ENCODE results near the gene CCR5.
"Not testable (repeated sequence)": the region's sequence is repeated elsewhere in the genome, so short reads cannot be mapped to it uniquely, and the experiment has no call there.

The CCR5 gene

GRCh38 chr3:46325645-46326300 lies 45.0 kb upstream of the CCR5 start:
- Histone ChIP-seq H2AFZ (ENCODE audit: low read length) (no peak overlapping the region), H3K9me2 (replicated peaks; ENCODE audit: insufficient read depth, low read length) (no peaks in the 10 kb centered on the region), H3K9me3 (replicated peaks; ENCODE audit: insufficient read depth, low read length) (no peaks in the 10 kb centered on the region), H3K4me1 (ENCODE audit: low read length) (peaks cover 43% of the 10 kb centered on the region), H3K27ac (ENCODE audit: low read length) (no peak overlapping the region), H3F3A (ENCODE audit: insufficient read depth, low read length) (peaks cover 12% of the 10 kb centered on the region), H3K36me3 (replicated peaks; ENCODE audit: insufficient read depth, low read length) (no peaks in the 10 kb centered on the region), H3K27me3 (replicated peaks; ENCODE audit: insufficient read depth, low read length) (no peaks in the 10 kb centered on the region), H3K4me2 (ENCODE audit: low read depth, low read length) (no peak overlapping the region), H3K9ac (ENCODE audit: low read length) (no peak overlapping the region), H4K20me1 (ENCODE audit: insufficient read depth, low read length) (no peaks in the 10 kb centered on the region), H3K79me2 (ENCODE audit: low read length) (no peaks in the 10 kb centered on the region), H3K4me3 (ENCODE audit: low read length) (no peak overlapping the region)
- no peak for DNase-seq
- TF ChIP-seq, protein P1, sequence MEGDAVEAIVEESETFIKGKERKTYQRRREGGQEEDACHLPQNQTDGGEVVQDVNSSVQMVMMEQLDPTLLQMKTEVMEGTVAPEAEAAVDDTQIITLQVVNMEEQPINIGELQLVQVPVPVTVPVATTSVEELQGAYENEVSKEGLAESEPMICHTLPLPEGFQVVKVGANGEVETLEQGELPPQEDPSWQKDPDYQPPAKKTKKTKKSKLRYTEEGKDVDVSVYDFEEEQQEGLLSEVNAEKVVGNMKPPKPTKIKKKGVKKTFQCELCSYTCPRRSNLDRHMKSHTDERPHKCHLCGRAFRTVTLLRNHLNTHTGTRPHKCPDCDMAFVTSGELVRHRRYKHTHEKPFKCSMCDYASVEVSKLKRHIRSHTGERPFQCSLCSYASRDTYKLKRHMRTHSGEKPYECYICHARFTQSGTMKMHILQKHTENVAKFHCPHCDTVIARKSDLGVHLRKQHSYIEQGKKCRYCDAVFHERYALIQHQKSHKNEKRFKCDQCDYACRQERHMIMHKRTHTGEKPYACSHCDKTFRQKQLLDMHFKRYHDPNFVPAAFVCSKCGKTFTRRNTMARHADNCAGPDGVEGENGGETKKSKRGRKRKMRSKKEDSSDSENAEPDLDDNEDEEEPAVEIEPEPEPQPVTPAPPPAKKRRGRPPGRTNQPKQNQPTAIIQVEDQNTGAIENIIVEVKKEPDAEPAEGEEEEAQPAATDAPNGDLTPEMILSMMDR (IDR thresholded peaks at IDR 0.05; ENCODE audit: low read length): no peak
- TF ChIP-seq EZH2phosphoT487 (IDR thresholded peaks at IDR 0.05; ENCODE audit: low read length) (no peak), EZH2 (optimal IDR thresholded peaks at IDR 0.05; ENCODE audit: low read depth, low read length) (no peak)

- not testable (repeated sequence) for DNase-seq; H3K9ac ChIP-seq (ENCODE audit: low read length); H3K4me2 ChIP-seq (ENCODE audit: low read depth, low read length); H4K20me1 ChIP-seq (ENCODE audit: insufficient read depth, low read length); H2AFZ ChIP-seq (ENCODE audit: low read length); H3K9me2 ChIP-seq (replicated peaks; ENCODE audit: insufficient read depth, low read length); H3K4me3 ChIP-seq (ENCODE audit: low read length); H3K27me3 ChIP-seq (replicated peaks; ENCODE audit: insufficient read depth, low read length); H3K27ac ChIP-seq (ENCODE audit: low read length); H3K79me2 ChIP-seq (ENCODE audit: low read length); H3K36me3 ChIP-seq (replicated peaks; ENCODE audit: insufficient read depth, low read length); H3K9me3 ChIP-seq (replicated peaks; ENCODE audit: insufficient read depth, low read length); H3F3A ChIP-seq (ENCODE audit: insufficient read depth, low read length)
- H3K4me1 ChIP-seq (ENCODE audit: low read length): peaks cover 12% of the 10 kb centered on the region
Observed at GRCh38 chr3:46330676-46331075, 40.1 kb upstream of the CCR5 start.

DNA sequence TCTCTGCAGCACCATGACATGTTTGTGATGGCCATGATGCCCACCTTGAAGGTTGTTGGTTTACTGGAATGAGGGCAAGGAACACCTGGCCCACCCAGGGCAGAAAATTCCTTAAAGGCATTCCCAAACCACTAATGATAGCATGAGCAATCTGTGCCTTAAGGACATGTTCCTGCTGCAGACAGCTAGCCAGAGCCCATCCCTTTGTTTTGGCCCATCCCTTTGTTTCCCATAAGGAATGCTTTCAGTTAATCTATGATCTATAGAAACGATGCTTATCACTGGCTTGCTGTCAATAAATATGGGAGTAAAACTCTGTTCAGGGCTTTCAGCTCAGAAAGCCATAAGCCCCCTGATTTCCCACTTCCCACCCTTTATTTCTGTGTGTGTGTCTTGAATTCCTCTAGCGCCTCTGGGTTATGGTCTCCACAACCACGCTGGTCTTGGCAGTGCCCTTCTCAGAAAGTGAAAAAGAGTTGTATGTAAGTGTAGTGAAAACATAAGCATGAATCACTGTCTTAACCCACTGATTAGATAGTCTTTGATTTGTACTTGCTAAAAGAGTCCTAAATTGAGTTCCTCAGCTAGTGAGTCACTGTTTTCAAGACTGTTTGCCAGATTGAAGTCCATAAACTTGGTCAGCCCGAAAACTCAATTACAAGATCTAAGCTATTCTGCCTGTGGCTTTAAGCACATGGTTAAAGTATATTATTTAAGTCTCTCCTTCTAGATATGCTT lies 35.8 kb upstream of the CCR5 start:
- Histone ChIP-seq H3K9me3 (replicated peaks; ENCODE audit: insufficient read depth, low read length) (peaks cover 6% of the 10 kb centered on the region; the same call in 1 of the 2 replicates), H3K4me1 (ENCODE audit: low read length) (peaks cover 12% of the 10 kb centered on the region), H3K4me3 (ENCODE audit: low read length) (no peak overlapping the region), H3K27me3 (replicated peaks; ENCODE audit: insufficient read depth, low read length) (no peaks in the 10 kb centered on the region), H3K79me2 (ENCODE audit: low read length) (no peaks in the 10 kb centered on the region), H4K20me1 (ENCODE audit: insufficient read depth, low read length) (no peaks in the 10 kb centered on the region), H3F3A (ENCODE audit: insufficient read depth, low read length) (0 out of 2 replicates have a peak, but pooled peaks cover 3% of the 10 kb centered on the region), H3K9ac (ENCODE audit: low read length) (no peak overlapping the region), H3K27ac (ENCODE audit: low read length) (peak overlapping the region; percentile 28; the same call in 1 of the 2 replicates), H3K4me2 (ENCODE audit: low read depth, low read length) (peak overlapping the region; percentile 28; the same call in 1 of the 2 replicates), H3K36me3 (replicated peaks; ENCODE audit: insufficient read depth, low read length) (no peaks in the 10 kb centered on the region), H2AFZ (ENCODE audit: low read length) (no peak overlapping the region), H3K9me2 (replicated peaks; ENCODE audit: insufficient read depth, low read length) (no peaks in the 10 kb centered on the region)
- TF ChIP-seq, protein P1 (IDR thresholded peaks at IDR 0.05; ENCODE audit: low read length): no peak
- no peak for TF ChIP-seq EZH2phosphoT487 (IDR thresholded peaks at IDR 0.05; ENCODE audit: low read length)
- no peak for TF ChIP-seq EZH2 (optimal IDR thresholded peaks at IDR 0.05; ENCODE audit: low read depth, low read length)
- peak; percentile 45 for DNase-seq

Data from MM.1S (cell line).